ENCODE measurements around the gene FUT2. TPM values are rescaled to one million over a fixed set of nuclear protein-coding genes. Genes with fewer than 3 reads are reported as not detected.
A peak's percentile ranks its signal among the peaks of the same experiment; 100 is the strongest.

FUT2 gene
- total and polyA plus RNA-seq, 5 donors = 0.09 TPM; not detected in 4

GRCh38 chr19:48746110-48746509 lies 50.3 kb downstream of the FUT2 start:
- 70% methylated on average over 8 of the region's 8 CpGs for WGBS
- Histone ChIP-seq H3K9me3 (ENCODE audit: control insufficient read depth, low read length) (no peaks in the 10 kb centered on the region), H3K27ac (ENCODE audit: low read length) (no peak overlapping the region), H3K4me1 (ENCODE audit: control insufficient read depth, insufficient read depth, low read length) (no peaks in the 10 kb centered on the region), H3K4me3 (ENCODE audit: low read length) (no peak overlapping the region), H3K27me3 (ENCODE audit: control insufficient read depth, insufficient read depth) (no peaks in the 10 kb centered on the region)
- intact Hi-C loops (cut with DNase I) = no loop called here
- DNase-seq (no peak), ATAC-seq (no peak)

- peak; percentile 80 to 81 for ATAC-seq
- H3K9me3 ChIP-seq (ENCODE audit: control insufficient read depth, low read length) = no peaks in the 10 kb centered on the region
- peak within 1 kb of the TSS; percentile 73 for H3K27ac ChIP-seq (ENCODE audit: low read length)
- no peaks in the 10 kb centered on the region for H3K4me1 ChIP-seq (ENCODE audit: control insufficient read depth, insufficient read depth, low read length)
- intact Hi-C loops (cut with DNase I) = no loop called here
- DNase-seq = peak; percentile 90 to 93 (median 93)
- peak within 1 kb of the TSS; percentile 39 for H3K4me3 ChIP-seq (ENCODE audit: low read length)
- no peaks in the 10 kb centered on the region for H3K27me3 ChIP-seq (ENCODE audit: control insufficient read depth, insufficient read depth)
- WGBS = 5% methylated on average over 31 of the region's 31 CpGs
Measured at GRCh38 chr19:48746738-48747575, 51.2 kb downstream of the FUT2 start, which contains the start of gene IZUMO1. IZUMO1 (minus strand) TSS chr19:48746909; CDS start chr19:48745859, 1,050 bp downstream.

- no peak for ATAC-seq
- intact Hi-C loops (cut with DNase I) = no loop called here
- no peak overlapping the region for H3K27ac ChIP-seq (ENCODE audit: low read length)
- H3K9me3 ChIP-seq (ENCODE audit: control insufficient read depth, low read length) = no peaks in the 10 kb centered on the region
- 83% methylated on average over 4 of the region's 4 CpGs for WGBS
- no peaks in the 10 kb centered on the region for H3K4me1 ChIP-seq (ENCODE audit: control insufficient read depth, insufficient read depth, low read length)
- DNase-seq = no peak
- H3K27me3 ChIP-seq (ENCODE audit: control insufficient read depth, insufficient read depth) = no peaks in the 10 kb centered on the region
- H3K4me3 ChIP-seq (ENCODE audit: low read length) = no peak overlapping the region
Measured at GRCh38 chr19:48749571-48750198, 53.9 kb downstream of the FUT2 start.

- ATAC-seq (no peak), DNase-seq (no peak)
- WGBS = 94% methylated on average over 31 of the region's 31 CpGs
- no peaks in the 10 kb centered on the region for H3K9me3 ChIP-seq (ENCODE audit: control insufficient read depth, low read length)
- no peak overlapping the region for H3K4me3 ChIP-seq (ENCODE audit: low read length)
- H3K27ac ChIP-seq (ENCODE audit: low read length) = no peak overlapping the region
- intact Hi-C loops (cut with DNase I) = no loop called here
- no peaks in the 10 kb centered on the region for H3K4me1 ChIP-seq (ENCODE audit: control insufficient read depth, insufficient read depth, low read length)
- no peaks in the 10 kb centered on the region for H3K27me3 ChIP-seq (ENCODE audit: control insufficient read depth, insufficient read depth)
Measured at GRCh38 chr19:48750351-48750750, 54.6 kb downstream of the FUT2 start.

- 84% methylated on average over 29 of the region's 29 CpGs for WGBS
- Histone ChIP-seq H3K27ac (ENCODE audit: low read length) (no peak overlapping the region), H3K9me3 (ENCODE audit: control insufficient read depth, low read length) (no peaks in the 10 kb centered on the region), H3K27me3 (ENCODE audit: control insufficient read depth, insufficient read depth) (no peaks in the 10 kb centered on the region), H3K4me3 (ENCODE audit: low read length) (no peak overlapping the region), H3K4me1 (ENCODE audit: control insufficient read depth, insufficient read depth, low read length) (no peaks in the 10 kb centered on the region)
- DNase-seq (peak in 1 of 3 donors; percentile 57), ATAC-seq (no peak)
- intact Hi-C loops (cut with DNase I) = no loop called here
Measured at GRCh38 chr19:48750771-48751504, 55.2 kb downstream of the FUT2 start.

- Histone ChIP-seq H3K4me1 (ENCODE audit: control insufficient read depth, insufficient read depth, low read length) (no peaks in the 10 kb centered on the region), H3K4me3 (ENCODE audit: low read length) (peak overlapping the region; percentile 45), H3K27ac (ENCODE audit: low read length) (peak overlapping the region; percentile 78), H3K9me3 (ENCODE audit: control insufficient read depth, low read length) (no peaks in the 10 kb centered on the region), H3K27me3 (ENCODE audit: control insufficient read depth, insufficient read depth) (no peaks in the 10 kb centered on the region)
- intact Hi-C loops (cut with DNase I) = no loop called here
- WGBS = 26% methylated on average over 20 of the region's 20 CpGs
- DNase-seq (no peak), ATAC-seq (no peak)
Measured at GRCh38 chr19:48751845-48752495, 56.2 kb downstream of the FUT2 start.

DNA sequence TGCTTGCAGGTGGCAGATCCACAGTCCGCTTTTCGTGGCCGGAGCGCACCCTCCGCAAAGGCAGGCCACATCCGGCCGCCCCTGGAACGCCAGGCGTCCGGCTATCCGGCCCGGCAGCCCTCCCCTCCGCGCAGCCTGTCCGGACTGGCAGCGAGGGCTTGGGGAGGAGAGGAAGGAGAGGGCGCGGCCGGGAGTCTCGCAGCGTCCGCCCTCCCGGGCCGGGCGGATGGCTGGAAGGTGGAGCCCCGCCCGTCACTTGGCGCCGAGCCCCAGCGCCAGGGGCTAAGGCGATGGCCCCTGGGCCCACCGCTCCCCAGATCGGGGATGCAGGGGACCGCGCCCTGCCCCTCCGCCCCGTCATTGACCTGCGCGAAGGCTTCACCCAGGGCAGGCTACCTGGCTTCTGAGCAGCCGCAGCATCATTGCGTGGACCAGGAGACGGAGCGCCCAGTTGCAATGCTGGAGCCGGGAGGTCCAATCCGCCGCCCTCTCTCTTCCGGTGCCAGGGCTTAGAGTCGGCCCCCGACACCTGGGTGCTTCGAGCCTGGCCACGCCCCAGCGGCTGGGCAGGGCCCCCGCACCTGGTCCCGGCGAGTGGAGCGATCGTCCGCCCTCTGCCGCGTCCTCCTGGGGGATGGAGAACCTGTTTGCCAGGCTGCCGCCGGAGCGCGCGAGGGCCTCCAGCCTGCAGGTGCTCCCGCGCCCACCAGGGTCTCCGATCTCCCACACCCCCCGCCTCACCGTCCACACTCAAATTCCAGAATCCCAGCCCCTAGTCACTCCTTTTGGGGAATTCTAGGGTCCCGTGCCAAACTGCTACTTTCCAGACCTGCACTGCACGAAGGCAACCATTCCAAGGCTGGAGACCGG lies 57.0 kb downstream of the FUT2 start, which contains the start of gene FUT1:
Gene FUT1, minus strand, starts transcription at position 146 of the 870 bp plus-strand sequence. CDS start 1,360 bp downstream, outside the sequence.
- H3K4me1 ChIP-seq (ENCODE audit: control insufficient read depth, insufficient read depth, low read length) = no peaks in the 10 kb centered on the region
- WGBS = 2% methylated on average over 73 of the region's 73 CpGs

DNA sequence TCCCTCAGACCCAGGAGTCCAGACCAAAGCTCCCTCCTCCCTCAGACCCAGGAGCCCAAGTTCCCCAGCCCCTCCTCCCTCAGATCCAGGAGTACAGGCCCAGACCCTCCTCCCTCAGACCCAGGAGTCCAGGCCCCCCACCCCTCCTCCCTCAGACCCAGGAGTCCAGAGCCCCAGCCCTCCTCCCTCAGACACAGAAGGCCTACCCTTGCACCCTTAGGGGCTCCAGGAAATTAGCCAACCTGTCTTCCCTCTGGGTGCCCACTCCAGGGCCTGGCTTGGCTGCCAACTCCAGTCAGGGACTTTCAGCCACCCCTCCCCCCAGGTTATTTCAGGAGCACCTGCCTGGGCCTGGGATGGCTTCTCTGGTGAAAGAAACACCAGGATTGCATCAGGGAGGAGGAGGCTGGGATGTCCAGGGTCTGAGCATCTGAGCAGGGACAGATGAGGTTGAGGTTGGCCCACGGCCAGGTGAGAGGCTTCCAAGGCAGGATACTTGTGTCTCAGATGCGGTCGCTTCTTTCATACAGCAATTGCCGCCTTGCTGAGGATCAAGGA lies 59.4 kb downstream of the FUT2 start, which contains the start of gene FGF21:
Gene FGF21, plus strand, starts transcription at position 441 of the 558 bp plus-strand sequence. CDS start 713 bp downstream, outside the sequence.
- no peak for ATAC-seq
- WGBS = 86% methylated on average over 4 of the region's 4 CpGs
- no peak within 1 kb of the TSS for H3K27ac ChIP-seq (ENCODE audit: low read length)

More for the DNA sequence above, 57.0 kb downstream of the FUT2 start, which contains the start of gene FUT1:
- Histone ChIP-seq H3K27ac (ENCODE audit: low read length) (peak within 1 kb of the TSS; percentile 78), H3K27me3 (ENCODE audit: control insufficient read depth, insufficient read depth) (no peaks in the 10 kb centered on the region), H3K4me3 (ENCODE audit: low read length) (peak within 1 kb of the TSS; percentile 45), H3K9me3 (ENCODE audit: control insufficient read depth, low read length) (no peaks in the 10 kb centered on the region)
- ATAC-seq (peak; percentile 89 to 93), DNase-seq (peak; percentile 81 to 91 (median 89))
- intact Hi-C loops (cut with DNase I) = no loop called here

More for the DNA sequence above, 59.4 kb downstream of the FUT2 start, which contains the start of gene FGF21:
- Histone ChIP-seq H3K9me3 (ENCODE audit: control insufficient read depth, low read length) (no peaks in the 10 kb centered on the region), H3K4me3 (ENCODE audit: low read length) (no peak within 1 kb of the TSS), H3K4me1 (ENCODE audit: control insufficient read depth, insufficient read depth, low read length) (no peaks in the 10 kb centered on the region), H3K27me3 (ENCODE audit: control insufficient read depth, insufficient read depth) (no peaks in the 10 kb centered on the region)
- no peak for DNase-seq
- intact Hi-C loops (cut with DNase I) = no loop called here

Measured in right cardiac atrium (tissue), 5 donors.